GM19238 (cell line): ENCODE measurements around the gene ANXA11.

Experiments
- DNase-seq: peaks from one replicate; pipeline ENCODE4 v3.0.0; 2011; ENCODE audit warnings: low spot score; ENCODE audit not compliant: insufficient read length

ANXA11 gene

DNA sequence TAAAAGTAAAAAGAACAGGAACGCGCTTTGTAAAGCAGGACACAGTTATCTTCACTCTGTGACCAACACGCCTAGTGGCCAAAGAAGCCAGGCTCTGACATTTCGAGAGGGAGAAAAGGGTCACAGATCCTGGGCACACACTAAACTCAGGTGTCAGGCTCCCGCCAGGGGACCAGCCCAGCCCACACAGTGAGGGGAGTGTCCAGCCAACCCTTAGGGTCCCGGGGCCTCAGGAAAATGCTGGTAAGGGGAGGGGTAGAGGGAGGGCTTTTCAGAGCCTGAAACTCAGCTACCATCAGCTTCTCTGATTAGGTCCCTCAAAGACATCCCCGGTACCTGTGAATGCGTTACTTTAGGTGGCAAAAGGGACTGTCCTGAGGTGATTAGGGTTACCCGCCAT is 16.6 kb downstream of the ANXA11 start:
- no peak for DNase-seq

DNA sequence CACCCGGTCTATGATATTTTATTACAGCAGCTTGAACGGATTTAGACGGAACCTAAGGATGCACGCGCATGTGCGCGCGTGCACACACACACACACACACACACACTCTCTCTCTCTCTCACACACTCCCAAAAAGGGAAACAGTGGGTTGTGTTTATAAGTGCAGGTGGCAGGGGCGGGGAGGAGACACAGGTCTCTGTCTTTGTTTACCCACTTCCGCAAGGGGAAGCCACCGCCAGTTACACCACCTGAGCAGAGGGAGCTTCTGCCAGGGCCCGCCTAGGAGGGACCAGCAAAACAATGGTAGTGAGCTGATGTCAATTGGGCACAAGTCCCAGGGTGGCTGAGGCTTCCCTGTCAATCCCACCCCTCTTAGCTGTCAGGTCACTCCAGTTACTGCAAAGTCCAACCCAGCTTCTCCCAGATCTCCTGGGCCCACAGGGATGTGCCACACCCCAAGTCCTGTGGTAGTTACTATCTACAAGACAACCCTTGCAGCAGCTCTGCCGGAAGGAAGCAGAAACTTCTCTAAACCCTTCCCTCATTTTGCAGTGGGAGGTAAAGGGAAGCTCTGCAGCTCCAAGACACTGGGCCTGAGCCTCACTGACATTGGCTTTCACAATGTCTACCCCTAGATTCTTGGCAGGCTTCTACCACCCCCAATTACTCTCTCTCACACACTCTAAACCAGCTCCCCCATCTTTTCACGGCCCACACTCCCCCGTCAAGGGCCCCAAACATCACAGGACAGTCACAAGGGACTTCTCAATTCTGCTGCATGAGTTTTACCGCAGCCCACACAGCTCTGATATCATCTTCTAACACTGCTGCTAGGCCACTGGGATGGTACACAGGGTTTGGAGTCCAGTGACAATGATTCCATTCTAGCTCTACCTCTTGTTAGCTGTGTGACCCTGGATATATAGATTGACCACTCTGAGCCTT is 17.6 kb downstream of the ANXA11 start:
- DNase-seq, result peak; percentile 73

DNA sequence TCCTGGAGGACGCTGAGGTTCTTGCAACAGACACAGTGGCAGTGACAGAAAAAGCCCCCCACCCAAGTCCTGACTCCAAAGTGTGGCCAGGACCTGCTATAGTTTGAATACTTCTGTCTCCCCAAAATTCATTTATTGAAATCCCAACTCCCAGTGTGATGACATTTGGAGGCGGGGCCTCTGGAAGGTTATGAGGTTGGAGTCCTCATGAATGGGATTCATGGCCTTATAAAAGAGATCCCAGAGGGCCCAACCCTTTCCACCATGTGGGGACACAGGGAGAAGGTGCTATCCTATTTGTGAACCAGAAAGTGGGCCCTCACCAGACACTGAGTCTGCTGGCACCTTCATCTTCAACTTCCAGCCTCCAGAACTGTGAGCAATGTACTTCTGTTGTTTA is 18.3 kb downstream of the ANXA11 start:
- no peak for DNase-seq

DNA sequence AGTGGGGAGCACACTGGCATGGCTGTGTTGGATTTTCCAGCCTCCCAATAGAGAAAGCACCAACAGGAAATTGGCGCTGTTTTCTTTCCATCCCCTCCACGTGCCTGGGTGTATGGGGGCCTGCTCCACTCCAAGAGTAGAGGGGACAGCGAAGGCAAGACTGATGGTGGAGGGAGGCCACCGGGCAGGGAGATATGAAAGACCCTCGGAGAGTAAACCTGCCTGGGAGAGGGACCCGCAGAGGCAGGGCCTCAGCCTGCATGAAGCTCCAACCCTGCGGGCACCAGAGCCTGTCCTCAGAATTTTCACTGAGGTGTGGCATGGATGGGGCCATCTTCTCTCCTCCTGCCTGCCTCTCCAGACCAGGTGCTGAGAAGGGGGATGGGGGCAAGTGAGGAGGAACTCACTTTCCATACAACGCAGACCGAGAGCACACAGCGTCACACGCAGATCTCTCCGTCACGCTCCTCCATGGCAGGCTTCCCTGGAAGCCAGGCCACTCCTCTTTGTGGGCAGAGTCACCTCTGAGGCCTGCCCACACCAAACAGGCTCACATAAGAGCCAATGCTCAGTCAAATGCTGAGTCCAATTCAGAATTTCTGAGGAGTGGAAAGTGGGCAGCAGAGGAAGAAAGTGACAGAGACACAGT is 18.8 kb downstream of the ANXA11 start:
- DNase-seq, result no peak

DNA sequence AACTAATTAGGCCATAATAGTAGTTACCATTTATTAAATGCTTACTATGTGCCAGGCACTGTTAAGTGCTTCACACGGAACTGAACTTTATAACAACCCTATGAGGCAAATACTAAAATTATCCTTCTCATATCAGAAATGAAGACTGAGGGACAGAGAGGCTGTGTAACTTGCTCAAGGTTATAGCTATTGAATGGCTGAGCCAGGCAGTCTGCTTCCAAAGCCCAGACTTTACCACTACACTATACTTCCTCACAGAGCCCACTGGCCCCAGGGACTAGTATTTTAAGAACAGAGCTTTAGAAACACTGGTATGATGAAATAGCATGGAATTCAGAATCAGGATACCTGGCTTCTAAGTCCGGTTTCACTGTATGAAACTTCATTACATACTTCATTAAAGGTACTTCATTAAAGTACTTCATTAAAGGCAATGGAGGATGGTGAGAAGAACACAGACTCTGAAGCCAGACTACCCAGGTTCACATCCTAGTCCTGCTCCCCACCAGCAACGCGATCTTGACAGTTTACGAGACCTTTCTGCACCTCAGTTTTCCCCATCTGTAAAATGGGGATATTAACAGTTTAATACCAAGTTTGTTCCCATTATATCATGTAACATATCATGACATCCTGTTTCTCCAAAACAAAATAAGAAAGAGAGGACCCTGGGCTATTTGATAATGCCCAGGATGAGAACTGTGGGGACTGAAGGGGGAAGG is 19.6 kb downstream of the ANXA11 start:
- no peak for DNase-seq

DNA sequence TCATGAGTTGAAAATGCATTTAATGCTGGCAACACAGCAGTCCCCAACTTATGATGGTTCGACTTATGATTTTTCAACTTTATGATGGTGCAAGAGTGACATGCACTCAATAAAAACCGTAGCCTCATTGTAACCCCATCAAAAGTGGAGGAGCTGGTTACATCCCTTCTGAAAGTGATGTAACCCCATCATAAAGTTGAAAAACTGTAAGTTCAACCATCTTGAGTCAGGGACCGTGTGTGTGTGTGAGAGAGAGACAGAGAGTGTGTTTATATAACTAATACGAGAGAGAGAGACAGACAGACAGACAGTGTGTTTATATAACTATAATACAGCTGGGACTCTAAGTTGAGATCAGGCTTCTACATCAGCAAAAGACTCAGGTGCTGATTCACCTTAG is 21.0 kb downstream of the ANXA11 start:
- DNase-seq, result no peak

DNA sequence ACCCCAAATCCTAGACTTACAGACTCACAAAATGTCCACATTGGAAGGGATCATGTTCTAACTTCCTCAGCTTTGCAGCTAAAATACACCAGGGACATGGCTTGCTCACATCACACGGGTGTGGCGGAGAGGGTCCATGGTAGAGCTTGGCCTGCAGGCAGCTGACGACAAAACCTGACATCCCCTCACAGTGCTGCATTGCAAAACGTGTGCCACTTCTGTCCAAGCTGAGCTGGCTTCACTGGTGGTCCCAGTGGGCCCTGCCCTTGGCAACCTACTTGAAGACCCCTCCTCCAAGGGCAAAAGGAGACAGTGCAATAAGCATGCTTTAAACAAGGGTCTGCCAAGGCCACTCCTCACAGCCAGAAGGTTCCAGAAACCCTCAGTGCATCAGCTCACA is 21.9 kb downstream of the ANXA11 start:
- DNase-seq, result no peak

DNA sequence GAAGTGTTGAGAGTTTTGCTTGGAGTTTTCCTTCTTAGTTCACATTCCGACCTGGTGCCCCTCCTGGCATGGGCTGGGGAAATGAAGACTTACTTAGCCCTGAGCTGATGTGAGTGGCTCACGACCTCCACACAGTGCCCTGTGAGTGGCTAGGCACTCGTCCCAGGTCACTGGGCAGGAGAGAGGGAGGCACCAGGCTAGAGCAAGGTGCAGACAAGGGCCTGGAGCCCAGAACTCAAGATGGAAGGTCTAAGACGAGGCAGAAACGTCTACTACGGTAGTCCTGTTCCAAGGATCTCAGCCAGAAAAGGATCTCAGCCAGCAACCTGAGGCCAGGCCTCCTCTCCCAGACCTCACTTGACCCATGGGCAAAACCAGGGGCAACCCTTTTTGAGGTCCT is 22.4 kb downstream of the ANXA11 start:
- DNase-seq, result no peak

DNA sequence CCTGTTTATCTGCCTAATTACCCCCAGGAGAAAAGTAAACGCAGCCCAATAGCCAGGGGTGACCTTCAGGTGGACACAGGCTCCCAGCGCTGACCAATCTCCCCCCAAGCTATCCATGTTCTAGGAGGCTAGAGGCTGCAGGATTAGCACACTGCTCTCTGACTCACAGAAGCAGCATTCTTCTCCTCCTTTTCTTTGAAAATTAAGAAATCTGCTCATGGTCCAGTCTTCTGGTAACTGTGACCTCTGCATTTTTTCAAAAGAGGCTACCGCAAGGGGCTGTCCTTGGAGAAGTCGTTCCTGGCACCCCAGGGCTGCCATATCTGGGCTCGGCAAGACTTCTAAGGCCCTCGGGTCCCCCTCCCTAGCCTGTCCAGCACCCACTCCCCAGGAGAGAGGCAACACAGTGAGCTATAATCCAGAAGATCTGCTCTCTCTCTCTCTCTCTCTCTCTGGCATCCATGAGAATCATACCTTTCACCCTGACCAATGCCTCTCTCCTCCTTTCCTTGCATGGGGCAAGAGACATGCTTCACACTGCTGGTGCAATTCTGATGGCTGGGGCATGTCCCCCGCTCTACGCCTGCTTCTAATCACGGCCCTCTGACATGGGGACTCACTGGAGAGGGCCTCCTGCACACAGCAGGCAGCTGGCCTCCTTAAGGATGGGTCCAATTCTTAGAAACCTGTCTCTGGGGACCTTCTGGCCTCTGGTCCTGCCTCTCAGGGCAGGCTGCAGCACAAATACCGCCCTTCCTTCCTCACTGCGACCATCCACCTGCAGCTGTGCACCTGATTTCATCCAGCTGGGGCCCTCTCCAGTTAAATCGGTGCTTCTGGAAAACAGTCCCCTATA is 27.3 kb downstream of the ANXA11 start:
- no peak for DNase-seq

DNA sequence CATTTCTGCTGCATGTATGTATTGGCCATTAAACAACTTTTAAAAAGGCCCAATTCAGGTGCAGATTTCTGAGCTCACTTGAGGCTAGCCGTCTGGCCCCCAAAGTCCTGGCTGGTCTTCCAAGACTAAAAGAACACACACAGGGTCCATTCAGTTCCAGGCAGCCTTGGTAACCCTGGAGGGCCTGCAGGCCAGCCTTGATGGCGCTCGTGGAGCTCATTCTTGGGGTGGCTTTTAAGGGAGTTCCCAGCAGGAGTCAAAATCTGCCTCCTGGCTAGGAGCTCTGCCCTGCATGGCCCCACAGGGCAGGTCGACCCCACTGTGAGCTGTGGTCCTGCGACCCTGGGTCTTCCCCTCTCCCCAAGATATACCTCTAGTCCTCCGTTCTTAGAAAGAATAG is 28.8 kb downstream of the ANXA11 start:
- DNase-seq, result no peak

DNA sequence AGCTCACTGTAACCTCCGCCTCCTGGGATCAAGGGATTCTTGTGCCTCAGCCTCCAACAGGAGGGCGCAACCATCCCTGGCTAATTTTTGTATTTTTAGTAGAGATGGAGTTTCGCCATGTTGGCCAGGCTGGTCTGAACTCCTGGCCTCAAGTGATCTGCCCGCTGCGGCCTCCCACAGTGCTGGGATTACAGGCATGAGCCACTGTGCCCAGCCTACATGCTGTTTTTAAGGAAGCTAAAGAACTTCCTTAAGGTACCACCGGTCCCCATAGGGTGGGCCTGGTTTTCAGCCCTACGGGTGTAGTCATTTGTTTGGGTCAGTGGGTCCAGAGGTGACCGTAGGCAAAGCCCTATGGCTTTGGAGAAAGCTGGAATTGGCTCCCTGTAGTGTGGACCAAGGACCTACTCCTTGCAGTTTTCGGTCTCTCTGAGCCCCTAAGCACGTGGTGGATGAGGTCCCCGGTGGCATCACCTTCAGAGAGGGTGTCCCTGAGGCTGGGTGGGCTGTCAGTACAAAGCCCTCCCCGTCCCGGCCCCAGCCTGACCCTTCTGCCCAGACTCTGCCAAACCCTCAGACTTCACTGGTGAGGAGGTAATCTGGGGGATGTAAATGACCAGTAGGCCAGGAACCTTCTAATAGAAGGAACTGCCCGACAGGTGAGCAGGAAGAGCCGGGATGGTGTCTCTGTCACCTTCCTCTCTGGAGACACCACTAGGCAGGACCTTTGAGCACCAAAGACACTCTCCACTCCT is 30.5 kb downstream of the ANXA11 start:
- DNase-seq, result no peak

DNA sequence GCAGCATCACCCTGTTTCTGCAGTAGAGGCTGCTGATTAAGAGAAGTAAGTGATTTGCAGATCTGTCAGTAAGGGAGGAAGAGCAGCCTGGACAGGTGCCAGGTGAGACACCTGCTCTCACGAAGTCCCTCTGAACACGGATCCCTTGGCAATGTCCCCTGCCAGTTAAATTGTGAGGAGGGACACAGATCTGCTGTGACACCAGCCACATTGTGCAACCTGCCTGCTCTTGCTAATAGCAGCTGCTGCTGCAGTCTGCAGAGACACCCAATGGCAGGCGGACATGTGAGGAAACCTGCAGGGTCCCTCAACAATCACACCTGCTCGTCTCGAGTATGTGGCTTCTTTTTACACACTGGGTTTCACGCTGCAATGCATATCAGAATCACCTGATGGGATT is 31.9 kb downstream of the ANXA11 start:
- DNase-seq, result no peak

DNA sequence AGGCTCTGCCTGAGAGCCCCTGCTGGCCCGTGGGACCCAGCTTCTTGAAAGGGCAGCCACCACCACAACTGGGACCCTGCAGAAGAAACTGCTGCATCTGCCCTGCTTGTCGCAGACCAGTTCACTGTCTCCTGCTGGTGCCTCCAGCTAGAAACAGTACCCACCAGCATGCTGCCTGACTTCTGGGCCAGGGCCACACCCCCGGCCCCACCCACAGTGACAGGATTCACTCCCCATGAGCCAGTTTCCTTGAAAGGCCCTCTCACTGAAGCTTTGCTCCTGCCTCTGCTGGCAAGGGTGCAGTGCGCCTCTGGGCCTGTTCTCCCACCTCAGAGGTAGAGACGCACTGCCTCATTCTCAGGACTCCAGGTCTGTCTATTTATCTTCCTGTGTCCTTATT is 32.4 kb downstream of the ANXA11 start:
- no peak for DNase-seq

DNA sequence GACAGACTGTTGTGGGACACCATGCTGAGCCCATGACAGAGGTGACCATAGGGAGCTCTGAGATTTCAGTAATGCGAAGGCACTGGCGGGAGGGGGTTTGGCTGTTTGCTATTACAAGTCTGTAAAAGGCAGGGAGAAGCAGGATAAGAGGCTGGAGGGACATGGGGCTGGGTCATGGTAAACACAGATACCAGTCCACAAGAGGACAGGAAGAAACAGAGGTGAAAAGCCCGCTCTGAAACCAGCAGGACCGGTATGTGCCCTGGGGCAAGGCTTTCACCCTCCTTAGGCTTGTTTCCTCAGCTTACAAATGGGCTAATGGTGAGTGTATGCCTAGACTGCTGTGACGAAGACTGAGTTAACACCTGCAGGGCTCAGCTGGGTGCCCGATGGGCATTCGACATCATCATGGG is 34.1 kb downstream of the ANXA11 start:
- DNase-seq, result no peak

DNA sequence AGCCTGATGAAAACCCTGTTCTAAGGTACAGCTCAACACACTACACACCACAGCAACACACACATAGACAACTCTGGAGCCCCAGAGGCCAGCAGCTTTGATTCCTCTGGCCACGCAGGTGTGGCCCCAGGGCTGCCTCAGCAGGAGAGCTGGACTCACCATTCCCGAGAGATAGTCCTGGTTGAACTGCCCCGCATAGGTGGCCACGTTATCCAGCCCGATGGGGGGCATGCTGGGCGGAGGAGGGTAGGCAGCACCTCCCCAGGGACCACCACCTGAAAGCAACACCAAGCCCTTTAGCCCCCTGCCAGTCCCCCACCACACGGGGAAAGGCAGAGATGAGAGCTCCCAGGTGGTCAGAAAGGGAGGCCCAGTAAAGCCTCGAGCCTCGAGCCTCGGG is 34.7 kb downstream of the ANXA11 start:
- no peak for DNase-seq

DNA sequence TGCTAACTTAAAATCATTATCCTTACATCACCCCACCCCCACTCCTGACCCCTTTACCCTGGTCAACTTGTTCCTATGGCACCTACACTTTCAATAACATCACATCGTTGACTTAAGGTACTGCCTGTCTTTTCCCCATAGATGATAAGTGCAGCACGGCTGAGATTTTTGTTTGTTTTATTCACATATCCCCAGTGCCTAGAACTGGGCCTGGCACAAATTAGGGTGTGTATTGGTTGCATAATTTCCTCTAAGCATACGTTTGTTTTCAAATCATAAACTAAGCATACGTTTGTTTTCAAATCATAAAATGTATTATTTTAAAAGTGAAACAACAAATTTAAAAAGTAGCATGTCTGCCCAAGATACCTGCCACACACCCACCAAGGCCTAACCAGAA is 35.3 kb downstream of the ANXA11 start:
- no peak for DNase-seq

DNA sequence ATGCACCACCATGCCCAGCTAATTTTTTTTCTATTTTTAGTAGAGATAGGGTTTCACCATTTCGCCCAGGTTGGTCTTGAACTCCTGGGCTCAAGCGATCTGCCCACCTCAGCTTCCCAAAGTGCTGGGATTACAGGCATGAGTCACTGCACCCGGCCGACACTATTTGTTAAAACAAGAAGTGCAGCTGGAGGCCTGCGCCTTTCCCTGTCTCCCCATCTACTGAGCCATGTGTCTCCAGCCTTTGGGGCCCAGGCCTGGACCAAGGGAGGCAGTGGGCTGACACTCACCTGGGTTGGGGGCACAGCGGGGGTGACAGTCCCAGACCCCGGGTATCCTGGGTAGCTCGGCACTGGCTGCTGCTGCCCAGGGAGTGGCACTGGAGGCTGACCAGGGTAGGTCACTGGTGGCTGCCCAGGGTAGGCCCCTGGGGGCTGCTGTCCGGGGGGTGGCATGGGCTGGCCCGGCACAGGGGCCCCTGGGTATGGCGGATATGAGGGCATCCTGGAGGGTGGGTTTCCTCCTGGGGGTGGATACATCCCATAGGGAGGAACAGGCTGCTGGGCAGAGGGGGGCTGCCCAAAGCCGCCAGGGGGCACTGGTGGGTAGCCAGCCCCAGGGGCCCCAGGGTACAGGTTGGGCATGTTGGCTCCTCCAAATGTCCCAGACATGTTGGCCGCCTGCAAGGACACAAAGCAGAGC is 36.5 kb downstream of the ANXA11 start:
- DNase-seq, result peak; percentile 34

DNA sequence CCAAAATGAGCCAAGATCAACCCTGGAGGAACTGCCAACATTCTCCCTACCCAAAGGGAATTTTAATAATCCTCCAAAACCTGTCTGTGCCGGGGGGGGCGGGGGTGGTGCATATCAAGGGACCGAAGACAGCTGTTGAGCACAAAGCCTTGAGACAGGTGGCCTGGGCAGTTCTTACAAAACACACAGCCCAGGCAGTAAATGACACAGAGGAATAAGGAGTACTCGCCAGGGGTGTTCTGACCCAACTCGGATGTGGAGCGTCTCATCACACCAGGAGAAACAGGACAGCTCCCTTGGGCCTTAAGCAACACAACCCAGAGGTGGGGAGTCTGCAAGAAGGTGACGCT is 37.2 kb downstream of the ANXA11 start:
- DNase-seq, result no peak

DNA sequence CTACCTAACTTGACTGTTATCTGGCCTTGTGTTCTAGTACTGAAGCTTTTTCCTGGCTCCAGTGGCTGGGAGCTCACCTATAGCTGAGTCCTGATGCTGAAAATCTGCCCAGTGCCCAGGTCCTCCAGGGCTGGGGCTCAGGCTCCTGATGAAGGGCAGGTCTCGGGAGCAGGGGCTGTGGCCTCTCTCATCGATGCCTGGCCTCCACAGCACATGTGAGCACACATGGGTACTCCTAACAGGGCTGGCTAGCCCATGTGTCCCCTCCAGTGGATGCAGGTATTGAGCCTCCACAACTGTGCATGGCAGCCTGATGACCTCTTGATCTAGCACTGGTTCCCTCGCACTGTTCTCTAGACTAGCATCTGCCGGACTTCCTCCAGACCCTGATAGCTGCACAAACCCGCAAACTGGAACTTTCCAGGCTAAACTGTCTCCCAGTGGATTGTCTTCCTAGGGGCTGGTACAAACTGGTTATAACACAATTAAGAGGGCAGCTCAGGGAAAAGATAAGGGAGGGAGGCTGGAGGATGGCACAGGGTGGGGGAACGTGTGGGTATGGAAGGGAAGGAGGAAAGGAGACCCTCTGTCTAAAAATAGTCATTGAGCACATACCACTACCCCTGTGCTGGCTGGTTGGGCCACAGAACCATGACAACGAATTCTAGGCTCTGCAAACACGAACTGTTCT is 37.7 kb downstream of the ANXA11 start:
- no peak for DNase-seq
